ENCODE data around the gene MYH10.
A peak's percentile ranks its signal among the peaks of the same experiment; 100 is the strongest.

MYH10 gene

DNA sequence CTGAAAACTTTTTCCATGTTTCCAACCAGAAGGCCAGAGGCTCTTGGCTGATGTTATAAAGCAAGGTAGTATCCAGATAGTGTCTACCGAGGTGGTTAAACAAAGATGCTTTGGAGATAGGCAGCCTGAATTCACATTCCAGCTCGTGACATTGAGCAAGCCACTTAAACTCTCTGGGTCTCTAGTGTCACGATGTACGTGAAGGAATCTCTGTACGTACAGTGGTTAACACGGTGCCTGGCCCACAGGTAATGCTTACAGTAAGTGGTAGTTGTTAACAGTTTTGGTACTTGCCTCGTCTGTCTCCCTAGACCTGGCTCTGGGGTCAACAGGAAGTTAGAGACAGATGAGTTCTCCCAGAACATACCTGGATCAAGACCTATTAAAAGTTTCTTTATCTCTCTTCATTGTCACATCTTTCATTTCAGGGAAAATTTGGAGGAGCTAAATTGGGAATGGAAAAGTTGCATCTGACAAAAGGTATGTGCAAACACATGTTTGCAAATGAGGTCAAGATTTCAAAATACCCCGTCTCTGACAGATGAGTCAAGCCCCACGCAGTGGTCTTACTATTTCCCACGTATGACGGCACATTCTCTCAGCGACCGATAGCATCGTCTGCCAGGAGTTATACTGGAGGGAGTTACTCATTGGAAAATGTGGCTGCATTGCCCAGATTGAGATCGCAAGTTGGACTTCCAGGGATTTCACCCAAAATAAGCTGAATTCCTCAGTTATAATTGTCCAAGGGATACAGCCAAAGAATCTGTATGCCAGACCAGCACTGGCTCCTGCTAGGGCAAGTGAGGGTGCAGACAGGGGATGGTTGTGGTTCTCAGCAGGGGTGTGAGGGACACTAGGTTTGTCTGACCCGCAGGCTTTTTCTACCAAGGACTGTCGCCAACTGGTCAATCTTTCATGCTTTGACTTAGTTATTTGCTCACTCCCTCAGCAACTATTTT, 18.9 kb upstream of the MYH10 start:
- no peak for DNase-seq (ENCODE audit: low read depth in 1 of 2, low spot score in 1 of 2)

DNA sequence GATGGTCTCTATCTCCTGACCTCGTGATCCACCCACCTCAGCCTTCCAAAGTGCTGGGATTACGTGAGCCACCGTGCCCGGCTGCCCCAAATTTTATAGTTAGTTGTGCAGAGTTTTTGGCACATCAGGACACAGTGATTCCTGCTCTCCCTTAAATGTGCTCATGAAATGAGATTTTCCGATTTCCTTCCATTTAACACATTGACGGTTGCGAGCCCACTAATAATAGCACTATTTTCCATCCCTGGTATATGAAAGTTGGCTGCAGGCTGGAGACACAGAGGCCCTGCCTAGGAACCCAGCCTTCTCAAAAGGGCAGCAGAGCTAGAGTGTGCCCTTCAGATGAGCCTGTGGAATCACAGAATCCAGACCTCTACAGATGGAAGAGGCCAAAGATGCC, 17.4 kb upstream of the MYH10 start:
- DNase-seq (ENCODE audit: low read depth in 1 of 2, low spot score in 1 of 2) = no peak

DNA sequence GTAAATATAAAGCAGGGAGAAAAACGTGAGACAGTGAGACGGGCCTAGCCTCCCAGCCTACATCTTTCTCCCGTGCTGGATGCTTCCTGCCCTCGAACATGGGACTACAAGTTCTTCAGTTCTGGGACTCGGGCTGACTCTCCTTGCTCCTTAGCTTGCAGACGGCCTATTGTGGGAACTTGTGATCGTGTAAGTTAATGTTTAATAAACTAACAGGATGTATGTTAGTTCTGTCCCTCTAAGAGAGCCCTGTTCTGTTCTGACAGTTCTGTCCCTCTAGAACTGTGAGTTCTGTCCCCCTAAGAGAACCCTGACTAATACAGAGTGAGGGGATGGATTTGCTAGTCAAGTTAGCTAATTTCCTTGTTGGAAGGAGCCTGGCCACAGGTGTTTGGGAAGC, 16.7 kb upstream of the MYH10 start:
- no peak for DNase-seq (ENCODE audit: low read depth in 1 of 2, low spot score in 1 of 2)

DNA sequence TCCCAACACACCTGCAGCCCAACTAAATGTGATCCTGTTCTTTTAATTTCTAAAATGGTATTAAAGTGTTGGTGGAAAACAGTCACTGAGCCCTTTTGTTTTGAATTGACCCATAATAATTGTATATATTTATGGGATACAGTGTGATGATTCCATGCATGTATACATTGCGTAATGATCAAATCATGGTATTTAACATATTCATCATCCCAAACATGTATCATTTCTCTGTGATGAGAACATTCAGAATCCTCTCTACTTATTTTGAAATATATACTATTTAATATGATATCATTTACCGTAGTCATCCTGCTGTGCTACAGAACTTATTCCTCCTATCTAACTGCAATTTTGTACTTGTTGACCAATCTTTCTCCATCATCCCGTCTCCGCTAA, 14.0 kb upstream of the MYH10 start:
- no peak for DNase-seq (ENCODE audit: low read depth in 1 of 2, low spot score in 1 of 2)

GRCh38 chr17:8643855-8644506, 13.5 kb upstream of the MYH10 start:
- DNase-seq (ENCODE audit: low read depth in 1 of 2, low spot score in 1 of 2) = no peak

- DNase-seq (ENCODE audit: low read depth in 1 of 2, low spot score in 1 of 2) = no peak
Measured at GRCh38 chr17:8639709-8640108, 9.2 kb upstream of the MYH10 start.

GRCh38 chr17:8632061-8632460, 1.5 kb upstream of the MYH10 start:
- no peak for DNase-seq (ENCODE audit: low read depth in 1 of 2, low spot score in 1 of 2)

DNA sequence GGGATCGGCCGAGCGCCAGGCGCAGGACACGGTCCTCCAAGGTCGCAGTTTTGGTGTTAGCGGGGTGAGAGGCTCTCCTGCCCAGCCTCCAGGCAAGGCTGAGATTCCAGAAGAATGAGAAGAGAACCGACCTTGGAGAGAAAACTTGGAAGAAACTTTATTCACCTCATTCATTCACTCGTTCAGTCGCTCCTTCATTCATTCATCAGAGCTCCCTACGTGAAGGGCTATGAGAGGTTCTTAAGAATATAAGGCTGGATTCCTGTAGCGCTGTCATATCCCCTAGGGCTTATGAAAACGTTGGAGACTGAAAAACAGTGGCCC, 991 bp upstream of the MYH10 start:
- no peak for DNase-seq (ENCODE audit: low read depth in 1 of 2, low spot score in 1 of 2)

DNA sequence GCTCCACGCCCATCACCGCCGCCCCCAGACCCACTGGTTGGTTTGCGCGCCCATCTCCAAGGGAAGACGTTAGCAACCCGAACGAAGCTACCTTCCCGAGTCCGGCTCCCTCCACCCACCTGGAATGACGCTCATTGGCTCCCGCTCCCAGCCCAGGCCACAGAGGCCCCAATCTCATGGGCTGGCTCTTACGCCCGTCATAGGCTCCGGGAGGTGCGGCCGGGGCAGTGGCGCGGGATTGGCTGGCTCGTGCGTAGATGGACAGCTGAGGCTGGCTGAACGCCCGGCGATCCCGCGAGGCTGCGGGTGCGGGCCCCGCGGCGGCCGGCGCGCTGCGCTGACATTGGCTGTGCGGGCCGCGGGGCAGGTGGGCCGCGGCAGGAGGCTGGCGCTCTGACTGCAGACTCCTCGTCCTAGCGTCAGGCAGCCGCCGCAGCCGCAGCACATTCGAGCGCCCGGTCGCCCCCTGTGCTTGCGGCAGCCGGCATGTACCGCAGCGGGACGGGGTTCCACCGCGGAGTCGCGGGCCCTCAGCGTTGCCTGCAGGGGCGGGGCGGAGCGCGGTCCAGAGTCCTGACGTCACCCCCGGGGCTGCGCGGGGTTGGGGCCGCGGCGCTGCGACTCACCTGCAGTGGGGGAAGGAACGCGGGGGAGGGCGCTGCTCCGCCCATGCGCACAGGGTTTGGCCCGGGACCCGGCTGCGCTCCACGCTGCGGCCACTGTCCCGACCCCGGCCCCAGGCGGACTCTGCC, 453 bp upstream of the MYH10 start:
- peak; percentile 65 to 75 for DNase-seq (ENCODE audit: low read depth in 1 of 2, low spot score in 1 of 2)

- no peak for DNase-seq (ENCODE audit: low read depth in 1 of 2, low spot score in 1 of 2)
Measured at GRCh38 chr17:8629371-8630226, 926 bp downstream of the MYH10 start.

GRCh38 chr17:8628609-8629169, 1.8 kb downstream of the MYH10 start:
- DNase-seq (ENCODE audit: low read depth in 1 of 2, low spot score in 1 of 2) = no peak

GRCh38 chr17:8628172-8628571, 2.4 kb downstream of the MYH10 start:
- DNase-seq (ENCODE audit: low read depth in 1 of 2, low spot score in 1 of 2) = no peak

DNA sequence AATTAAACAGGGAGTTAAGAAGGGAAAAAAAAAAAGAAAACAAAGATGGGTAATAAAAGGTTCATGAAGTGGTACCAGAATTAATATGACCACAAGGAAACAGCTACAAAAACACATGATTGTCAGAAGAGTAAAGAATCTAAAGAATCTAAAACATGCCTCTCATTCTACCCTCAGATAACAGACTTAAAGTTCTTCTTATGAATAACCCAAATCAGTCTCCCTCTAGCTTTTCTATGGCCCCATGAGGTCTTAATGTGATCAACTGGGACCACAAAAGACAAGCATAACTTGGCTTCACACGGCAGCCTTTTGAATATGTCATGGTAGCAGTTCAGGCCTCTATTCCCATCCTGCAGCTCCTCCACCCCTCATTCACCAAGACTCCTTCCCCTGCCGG, 6.9 kb downstream of the MYH10 start:
- DNase-seq (ENCODE audit: low read depth in 1 of 2, low spot score in 1 of 2) = no peak

GRCh38 chr17:8622191-8622590, 8.3 kb downstream of the MYH10 start:
- no peak for DNase-seq (ENCODE audit: low read depth in 1 of 2, low spot score in 1 of 2)

DNA sequence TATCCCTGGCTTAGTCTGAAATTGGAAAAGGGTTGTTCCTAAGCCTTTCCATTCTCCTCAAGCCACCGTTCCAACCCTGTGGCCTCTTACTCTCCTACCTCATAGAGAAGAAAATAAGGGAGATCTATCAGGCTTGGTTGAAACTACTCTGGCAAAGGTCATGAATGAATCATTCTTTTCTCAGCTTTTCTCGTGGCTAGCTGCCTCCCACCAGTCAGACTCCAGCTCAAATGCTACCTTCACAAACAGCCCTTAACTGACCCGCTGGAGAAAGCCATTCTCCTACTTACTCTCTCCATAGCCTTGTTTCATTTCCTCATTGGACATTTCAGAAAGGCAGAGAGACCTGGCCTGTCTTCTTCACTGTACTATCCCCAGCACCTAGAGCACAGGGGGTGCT, 8.9 kb downstream of the MYH10 start:
- no peak for DNase-seq (ENCODE audit: low read depth in 1 of 2, low spot score in 1 of 2)

GRCh38 chr17:8619294-8619693, 11.2 kb downstream of the MYH10 start:
- DNase-seq (ENCODE audit: low read depth in 1 of 2, low spot score in 1 of 2) = no peak

GRCh38 chr17:8618825-8619224, 11.7 kb downstream of the MYH10 start:
- no peak for DNase-seq (ENCODE audit: low read depth in 1 of 2, low spot score in 1 of 2)

DNA sequence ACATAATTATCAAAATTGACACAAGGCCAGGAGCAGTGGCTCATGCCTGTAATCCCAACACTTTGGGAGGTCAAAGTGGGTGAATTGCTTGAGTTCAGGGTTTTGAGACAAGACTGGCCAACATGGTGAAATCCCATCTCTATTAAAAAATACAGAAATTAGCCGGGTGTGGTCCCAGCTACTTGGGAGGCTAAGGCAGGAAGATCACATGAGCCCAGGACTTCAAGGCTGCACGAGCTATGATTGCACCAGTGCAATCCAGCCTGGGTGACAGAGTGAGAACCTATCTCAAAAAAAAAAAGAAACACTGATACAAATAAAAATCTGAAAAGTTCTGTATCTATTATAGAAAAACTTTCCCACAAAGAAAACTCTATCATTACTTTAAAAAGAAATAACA, 15.5 kb downstream of the MYH10 start:
- DNase-seq (ENCODE audit: low read depth in 1 of 2, low spot score in 1 of 2) = no peak

DNA sequence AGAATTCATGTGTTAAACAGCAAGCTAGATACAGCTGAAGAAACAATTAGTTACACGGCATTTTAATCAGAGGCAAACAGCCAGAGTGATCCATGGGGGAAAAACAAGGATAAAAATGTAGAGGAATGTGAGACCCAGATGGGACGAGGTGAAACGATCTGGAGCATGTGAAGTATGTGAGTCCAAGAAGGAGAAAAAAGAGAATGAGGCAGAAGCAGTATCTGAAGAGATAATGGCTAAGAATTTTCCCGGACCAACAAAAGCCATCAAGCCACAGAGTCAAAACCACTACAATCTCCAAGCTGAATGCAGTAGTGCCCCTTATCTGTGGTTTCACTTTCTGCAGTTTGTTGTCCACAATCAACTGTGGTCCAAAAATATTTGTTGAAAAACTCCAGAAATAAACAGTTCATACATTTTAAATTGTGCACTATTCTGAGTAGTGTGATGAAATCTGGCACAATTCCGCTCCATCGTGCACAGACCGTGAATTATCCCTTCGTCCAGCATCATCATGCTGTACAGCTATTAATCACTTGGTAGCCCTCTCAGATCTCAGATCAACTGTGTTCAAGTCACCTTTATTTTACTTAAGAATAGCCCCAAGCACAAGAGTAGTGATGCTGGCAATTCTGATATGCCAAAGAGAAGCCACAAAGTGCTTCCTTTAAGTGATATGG, 18.8 kb downstream of the MYH10 start:
- DNase-seq (ENCODE audit: low read depth in 1 of 2, low spot score in 1 of 2) = no peak

GRCh38 chr17:8611137-8611536, 19.4 kb downstream of the MYH10 start:
- no peak for DNase-seq (ENCODE audit: low read depth in 1 of 2, low spot score in 1 of 2)
